Body of pancreas (tissue), 4 donors: ENCODE results near the gene MAD1L1. TPM values are rescaled to one million over a fixed set of nuclear protein-coding genes. Genes with fewer than 3 reads are reported as not detected.

Experiments
- ATAC-seq: fragments of 150-250 bp; one replicate; pipeline ENCODE4 v1.9.1; 2016
- DNase-seq, 4 donors: peaks; one replicate each; pipeline ENCODE4 v3.0.0-alpha.2; 2019
- H3K27ac ChIP-seq, 4 donors: fragments of 200-600 bp; sonication (generic); 1 replicate in 3 of 4; 2 replicates in 1 of 4; pipeline versions ENCODE4 v1.5.1 to v1.6.1; 2016 to 2019; ENCODE audit warnings: mild to moderate bottlenecking in 1 of 4, mixed read lengths in 1 of 4, moderate library complexity in 1 of 4
- H3K27me3 ChIP-seq, 2 donors: fragments of 200-600 bp; sonication (generic); one replicate each; pipeline ENCODE4 v1.6.0; 2016; ENCODE audit warnings: mild to moderate bottlenecking in 1 of 2
- H3K36me3 ChIP-seq, 2 donors: fragments of 200-600 bp; sonication (generic); replicated peaks in 1 of 2; 2 replicates each; pipeline ENCODE4 v1.5.1; 2016; ENCODE audit warnings: low read depth in 2 of 2; ENCODE audit not compliant: insufficient read depth in 1 of 2
- H3K4me1 ChIP-seq: fragments of 200-600 bp; sonication (generic); one replicate; pipeline ENCODE4 v1.6.0; 2016
- H3K4me3 ChIP-seq, 2 donors: fragments of 200-600 bp; sonication (generic); 1 replicate in 1 of 2; 2 replicates in 1 of 2; pipeline ENCODE4 v1.5.1; 2016 to 2019
- H3K9me3 ChIP-seq, 3 donors: fragments of 200-600 bp; sonication (generic); 1 replicate in 2 of 3; 2 replicates in 1 of 3; pipeline ENCODE4 v1.5.1; 2016
- CTCF ChIP-seq, 7 experiments: fragments of 450-650 bp in 4 of 7; fragments of 200-600 bp in 3 of 7; sonication (generic) in 3 of 7; IDR thresholded peaks; one replicate each; pipeline ENCODE4 v1.5.1; 2016 to 2019; ENCODE audit warnings: antibody characterized with exemption in 7 of 7
- POLR2A ChIP-seq, 3 donors: fragments of 450-650 bp; IDR thresholded peaks; one replicate each; pipeline ENCODE4 v1.6.1; 2016; ENCODE audit warnings: antibody characterized with exemption in 3 of 3, mild to moderate bottlenecking in 2 of 3
- WGBS, 2 donors: methylation state at CpG; one replicate each; pipeline ENCODE4 v1.1.5; 2017; 5-methylcytosine and 5-hydroxymethylcytosine counted together
- intact Hi-C: fragments of 100-400 bp; cut with DNase I; formaldehyde crosslinking; loops from one replicate; pipeline ENCODE4 v1.15.1; 2023
- total RNA-seq, 2 donors: library from RNA; depleted of rRNA; stranded (reverse); fragments of >200 nt; gene quantifications; one replicate each; pipeline ENCODE4 v1.1.0, GENCODE V29; 2016

The MAD1L1 gene
- total RNA-seq, 2 donors from 2014 or later, result 14.0 to 66.9 TPM

DNA sequence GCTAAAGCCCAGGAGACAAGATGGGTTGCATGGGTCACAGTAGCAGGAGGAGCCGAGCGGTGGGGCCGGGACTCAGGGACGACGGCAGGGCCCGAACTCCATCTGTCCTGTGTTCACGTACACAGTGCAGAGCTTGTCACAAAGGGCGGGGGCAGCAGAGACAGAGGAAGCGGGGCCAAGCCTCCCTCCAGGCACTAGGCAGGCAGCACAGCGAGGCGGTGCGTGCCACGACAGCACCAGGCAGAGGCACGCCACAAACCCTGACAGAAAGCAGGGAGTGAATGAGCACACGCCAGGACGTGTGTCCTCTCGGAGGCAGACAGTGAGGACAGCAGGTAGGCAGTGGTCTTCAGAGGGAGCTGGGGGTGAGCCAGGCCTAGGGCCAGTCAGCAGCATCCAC lies 177.8 kb downstream of the MAD1L1 start:
- DNase-seq, result no peak
- no peaks in the 10 kb centered on the region for H3K9me3 ChIP-seq
- no peaks in the 10 kb centered on the region for H3K4me1 ChIP-seq
- H3K27me3 ChIP-seq, result no peaks in the 10 kb centered on the region
- WGBS, 2 donors, result 91 to 92% methylated on average over 17 of the region's 17 CpGs
- no peaks in the 10 kb centered on the region for H3K36me3 ChIP-seq
- no peak for ATAC-seq
- no peak overlapping the region for H3K27ac ChIP-seq
- intact Hi-C loops, result loop anchor here (10.0 kb wide), 1 partner anchor 60 kb away; no protein-coding TSS in a partner anchor
- H3K4me3 ChIP-seq, result no peak overlapping the region
- TF ChIP-seq CTCF (IDR thresholded peaks at IDR 0.05), result no peak
- TF ChIP-seq POLR2A (IDR thresholded peaks at IDR 0.05), result no peak

DNA sequence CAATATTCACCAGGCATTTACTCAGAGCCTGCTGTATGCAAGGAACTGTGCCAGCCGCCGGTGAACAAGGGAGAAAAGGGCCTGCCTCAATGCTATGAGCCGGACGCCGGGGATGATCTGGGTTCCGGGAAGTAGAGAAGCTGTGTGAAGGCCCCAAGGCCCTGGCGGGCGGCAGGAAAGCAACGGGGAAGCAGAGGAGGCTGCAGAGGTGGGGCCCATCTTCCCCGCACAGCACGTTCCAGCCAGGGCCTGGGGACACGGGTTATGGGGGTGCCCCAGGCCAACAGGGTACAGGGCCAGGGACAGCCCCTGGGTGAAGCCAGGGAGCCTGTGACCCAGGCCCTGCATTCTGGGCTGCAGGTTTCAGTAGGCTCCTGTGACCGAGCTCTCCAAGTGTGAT lies 179.3 kb downstream of the MAD1L1 start:
- WGBS, 2 donors, result 93% methylated on average over 13 of the region's 13 CpGs
- DNase-seq (no peak), ATAC-seq (no peak)
- H3K4me1 ChIP-seq, result no peaks in the 10 kb centered on the region
- no peaks in the 10 kb centered on the region for H3K36me3 ChIP-seq
- TF ChIP-seq CTCF (IDR thresholded peaks at IDR 0.05) (no peak), POLR2A (IDR thresholded peaks at IDR 0.05) (no peak)
- intact Hi-C loops, result loop anchor here (10.0 kb wide), 1 partner anchor 59 kb away; no protein-coding TSS in a partner anchor
- H3K27ac ChIP-seq, result no peak overlapping the region
- H3K4me3 ChIP-seq, result no peak overlapping the region
- no peaks in the 10 kb centered on the region for H3K9me3 ChIP-seq
- H3K27me3 ChIP-seq, result no peaks in the 10 kb centered on the region

DNA sequence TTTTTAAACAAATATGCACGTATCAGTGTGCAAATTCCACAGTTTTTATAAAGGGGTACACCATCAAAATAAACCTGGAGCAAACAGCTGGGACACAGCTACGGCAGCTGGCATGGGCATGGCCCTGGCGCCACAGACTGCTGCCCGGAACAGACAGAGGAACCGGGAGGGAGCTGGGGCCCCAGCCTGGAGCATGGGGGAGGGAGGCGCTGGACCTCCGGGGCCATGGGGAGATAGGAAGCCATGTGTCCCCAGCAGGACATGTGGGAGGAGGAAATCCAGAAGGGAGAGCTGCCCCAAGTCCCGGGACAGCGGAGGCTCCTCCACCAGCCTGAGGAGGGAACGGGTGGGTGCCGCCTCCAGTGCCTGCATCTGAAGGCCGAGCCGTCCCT lies 180.1 kb downstream of the MAD1L1 start:
- intact Hi-C loops, result loop anchor here (10.0 kb wide), 1 partner anchor 58 kb away; no protein-coding TSS in a partner anchor
- H3K4me1 ChIP-seq, result no peaks in the 10 kb centered on the region
- DNase-seq (no peak), ATAC-seq (no peak)
- H3K27me3 ChIP-seq, result no peaks in the 10 kb centered on the region
- TF ChIP-seq POLR2A (IDR thresholded peaks at IDR 0.05) (no peak), CTCF (IDR thresholded peaks at IDR 0.05) (no peak)
- H3K4me3 ChIP-seq, result no peak overlapping the region
- H3K9me3 ChIP-seq, result no peaks in the 10 kb centered on the region
- H3K36me3 ChIP-seq, result no peaks in the 10 kb centered on the region
- no peak overlapping the region for H3K27ac ChIP-seq
- WGBS, 2 donors, result 91 to 92% methylated on average over 11 to 13 of the region's 13 CpGs

GRCh38 chr7:2051707-2052656 lies 180.8 kb downstream of the MAD1L1 start:
- intact Hi-C loops, result loop anchor here (10.0 kb wide), 1 partner anchor 57 kb away; no protein-coding TSS in a partner anchor
- H3K9me3 ChIP-seq, result no peaks in the 10 kb centered on the region
- no peaks in the 10 kb centered on the region for H3K36me3 ChIP-seq
- no peak overlapping the region for H3K4me3 ChIP-seq
- WGBS, 2 donors, result 88 to 91% methylated on average over 17 to 28 of the region's 30 CpGs
- H3K27me3 ChIP-seq, result no peaks in the 10 kb centered on the region
- DNase-seq, result no peak
- H3K4me1 ChIP-seq, result no peaks in the 10 kb centered on the region
- TF ChIP-seq CTCF (IDR thresholded peaks at IDR 0.05), result no peak
- no peak for TF ChIP-seq POLR2A (IDR thresholded peaks at IDR 0.05)
- H3K27ac ChIP-seq, result no peak overlapping the region
- no peak for ATAC-seq
